RWPE1 (cell line): ENCODE measurements around the gene PADI6.
"Not testable (repeated sequence)": the region's sequence is repeated elsewhere in the genome, so short reads cannot be mapped to it uniquely, and the experiment has no call there.

Source experiments
- CTCF ChIA-PET: fragments of 350-600 bp; sonication (Branson Sonifier 250); formaldehyde crosslinking; extraction: SDS; loops from one replicate; lab custom pipeline; 2021; lab: Yijun Ruan, JAX
- POLR2A ChIA-PET: fragments of 400-600 bp; formaldehyde crosslinking; extraction: SDS; loops from one replicate; lab custom pipeline; 2020; ENCODE audit warnings: antibody characterized with exemption; ENCODE audit not compliant: low non-redundant PET; lab: Yijun Ruan, JAX
- DNase-seq: peaks from one replicate; pipeline ENCODE4 v3.0.0; 2012; ENCODE audit warnings: low spot score
- H3K27ac ChIP-seq: fragments of 450-650 bp; 2 replicates; pipeline ENCODE4 v1.5.1; 2017
- CTCF ChIP-seq: fragments of 450-650 bp; conservative IDR thresholded peaks from 2 replicates; pipeline ENCODE4 v1.5.1; 2017; ENCODE audit warnings: low read depth, mild to moderate bottlenecking

PADI6 gene

GRCh38 chr1:17405898-17406759 is 34.1 kb downstream of the PADI6 start:
- CTCF ChIA-PET: interaction anchor here (0.6 to 1.7 kb wide), 18 partner anchors 10 to 350 kb away, joined by 3 to 7 read pairs (median 4); no protein-coding TSS in a partner anchor
- POLR2A ChIA-PET: no interaction called here
- H3K27ac ChIP-seq: peak overlapping the region; percentile 80
- DNase-seq: peak; percentile 67
- TF ChIP-seq CTCF: peak; percentile 89

DNA sequence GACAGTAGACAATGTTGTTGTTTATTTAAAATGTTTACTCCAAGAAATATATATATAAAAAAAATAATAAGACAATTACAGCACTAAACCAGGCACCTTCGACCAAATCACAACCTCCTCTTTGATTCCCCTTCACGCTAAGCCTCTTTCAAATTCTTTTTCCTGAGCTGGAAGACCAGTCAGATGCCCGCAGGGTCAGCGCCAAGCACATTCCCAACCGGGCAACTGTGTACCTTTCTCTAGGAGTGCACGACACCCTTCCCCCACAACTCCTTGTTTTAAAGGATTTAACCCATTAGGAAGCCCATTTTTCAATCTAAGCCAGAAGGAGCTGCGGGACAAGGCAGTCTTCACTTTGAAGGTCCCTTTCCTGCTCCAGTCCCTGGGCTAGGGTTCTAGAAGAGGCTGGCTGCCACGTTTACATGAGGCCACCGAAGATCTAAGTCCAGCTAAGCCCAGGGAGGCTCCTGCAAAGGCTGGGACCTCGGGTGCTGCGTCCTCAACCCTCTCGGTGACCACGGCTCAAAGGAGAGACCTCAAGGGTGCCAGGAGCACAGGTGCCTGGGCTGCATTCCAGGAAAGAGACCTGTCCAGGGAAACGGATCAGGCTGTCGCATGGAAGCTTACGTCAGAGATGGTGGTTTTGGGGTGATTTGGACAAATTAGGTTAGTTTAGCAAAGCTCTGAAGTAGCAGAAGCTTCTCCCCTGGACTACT is 34.9 kb downstream of the PADI6 start:
- POLR2A ChIA-PET, DNase-seq: not testable (repeated sequence)
- H3K27ac ChIP-seq: peak overlapping the region; percentile 80
- CTCF ChIA-PET: interaction anchor here (0.6 to 1.7 kb wide), 8 partner anchors 14 to 378 kb away, joined by 4 to 7 read pairs (median 4); no protein-coding TSS in a partner anchor

DNA sequence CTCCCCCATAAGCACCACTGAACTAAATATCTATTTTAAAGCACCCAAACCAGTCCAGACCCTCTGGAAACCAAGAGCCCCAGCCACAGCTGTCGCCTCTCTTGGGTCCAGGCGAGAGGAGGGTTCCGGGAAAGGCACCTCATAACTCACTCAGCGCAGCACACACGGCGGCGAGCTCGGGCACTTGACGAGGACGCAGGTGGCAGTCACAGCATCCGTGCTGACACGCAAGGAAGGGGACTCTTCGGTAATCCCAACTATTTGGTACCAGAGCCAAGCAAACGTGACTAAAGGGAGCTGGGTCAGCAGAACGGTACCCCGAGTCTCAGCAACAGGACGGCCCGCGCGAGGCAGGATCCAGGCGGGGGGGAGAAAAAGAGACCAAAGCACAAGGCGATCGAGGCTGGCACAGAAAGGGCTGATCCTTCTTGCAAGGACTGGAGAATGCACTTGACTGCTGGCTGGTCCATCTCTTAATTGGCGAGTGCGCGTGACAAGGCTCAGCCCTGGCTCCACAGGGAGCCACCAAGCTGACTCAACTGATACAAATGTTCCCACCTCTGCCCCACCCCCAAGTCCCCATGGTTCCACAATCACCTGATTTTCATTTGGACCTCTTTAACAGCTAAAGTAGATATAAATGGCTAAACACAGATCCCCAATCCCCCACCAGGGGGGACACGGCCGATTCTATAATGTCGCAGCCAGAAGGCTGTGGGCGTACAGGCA is 36.0 kb downstream of the PADI6 start:
- CTCF ChIA-PET: interaction anchor here (0.6 to 1.5 kb wide), 2 partner anchors 283 to 379 kb away, joined by 4 to 7 read pairs; no protein-coding TSS in a partner anchor
- not testable (repeated sequence) for DNase-seq

DNA sequence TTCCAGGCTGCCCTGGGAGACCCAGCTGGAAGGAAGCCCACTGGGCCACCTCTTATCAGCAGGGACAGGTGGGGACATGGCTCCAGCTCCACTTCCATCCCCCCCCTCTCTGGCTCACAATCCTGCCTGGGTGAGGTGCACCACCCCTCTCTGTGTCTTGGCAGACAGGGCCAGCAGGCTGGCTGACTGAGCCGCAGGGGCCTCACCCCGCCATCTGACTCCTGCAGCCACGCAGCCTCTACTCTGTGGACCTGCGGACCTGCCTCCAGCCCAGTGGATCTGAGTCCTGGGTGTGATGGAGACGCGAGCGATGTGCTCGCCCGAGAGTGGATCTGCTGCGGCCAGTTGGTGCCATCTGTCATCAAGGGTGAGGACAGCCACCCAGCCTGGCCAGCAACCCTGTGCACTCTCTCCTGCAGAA is 37.4 kb downstream of the PADI6 start:
- H3K27ac ChIP-seq: peak overlapping the region; percentile 42
- no peak for DNase-seq
- no peak for TF ChIP-seq CTCF
- CTCF ChIA-PET: no interaction called here
- POLR2A ChIA-PET: no interaction called here

More for the DNA sequence above, 36.0 kb downstream of the PADI6 start:
- H3K27ac ChIP-seq: peak overlapping the region; percentile 19
- POLR2A ChIA-PET: not testable (repeated sequence)

GRCh38 chr1:17412093-17412870 is 40.3 kb downstream of the PADI6 start:
- TF ChIP-seq CTCF: no peak
- ChIA-PET CTCF (interaction anchor here (0.5 to 0.6 kb wide), 2 partner anchors 169 to 337 kb away, joined by 3 to 4 read pairs; no protein-coding TSS in a partner anchor), POLR2A (no interaction called here)
- peak overlapping the region; percentile 33 for H3K27ac ChIP-seq
- no peak for DNase-seq

- ChIA-PET POLR2A (no interaction called here), CTCF (no interaction called here)
- DNase-seq: no peak
- no peak for TF ChIP-seq CTCF
- peak overlapping the region; percentile 21; the same call in 1 of the 2 replicates for H3K27ac ChIP-seq
Observed at GRCh38 chr1:17414022-17414421, 42.0 kb downstream of the PADI6 start.
